GM19099 (cell line): ENCODE data around the gene RDH16.

Experiments
- POLR2A ChIP-seq: IDR thresholded peaks from 3 replicates; pipeline ENCODE4 v1.6.1; 2011; ENCODE audit warnings: low read depth; ENCODE audit not compliant: insufficient read length; ENCODE audit errors: extremely low read depth

RDH16 gene

GRCh38 chr12:56957229-56958052 is at the start of gene RDH16:
Gene RDH16, minus strand, starts transcription at chr12:56957608. Its CDS starts 146 bp downstream, at chr12:56957462.
- no peak for TF ChIP-seq POLR2A

- TF ChIP-seq POLR2A = no peak
Measured at GRCh38 chr12:57006809-57007475, 49.5 kb upstream of the RDH16 start.

GRCh38 chr12:57005980-57006808 is 48.8 kb upstream of the RDH16 start, which contains the start of gene ZBTB39:
Gene ZBTB39, minus strand, starts transcription at chr12:57006546. Its CDS starts 1,629 bp downstream, at chr12:57004917.
- TF ChIP-seq POLR2A = peak; percentile 80

- TF ChIP-seq POLR2A = no peak
Measured at GRCh38 chr12:57004651-57005050, 47.2 kb upstream of the RDH16 start.

- TF ChIP-seq POLR2A = no peak
Measured at GRCh38 chr12:57003395-57003794, 46.0 kb upstream of the RDH16 start.

- no peak for TF ChIP-seq POLR2A
Measured at GRCh38 chr12:57001448-57001906, 44.1 kb upstream of the RDH16 start.

GRCh38 chr12:57000393-57000792 is 43.0 kb upstream of the RDH16 start:
- no peak for TF ChIP-seq POLR2A

GRCh38 chr12:56999456-56999855 is 42.0 kb upstream of the RDH16 start:
- no peak for TF ChIP-seq POLR2A

GRCh38 chr12:56998981-56999380 is 41.6 kb upstream of the RDH16 start:
- TF ChIP-seq POLR2A = no peak

- TF ChIP-seq POLR2A = no peak
Measured at GRCh38 chr12:56998316-56998715, 40.9 kb upstream of the RDH16 start.

- no peak for TF ChIP-seq POLR2A
Measured at GRCh38 chr12:56996793-56997545, 39.6 kb upstream of the RDH16 start.

- TF ChIP-seq POLR2A = no peak
Measured at GRCh38 chr12:56995930-56996496, 38.6 kb upstream of the RDH16 start.

GRCh38 chr12:56995201-56995929 is 38.0 kb upstream of the RDH16 start:
- TF ChIP-seq POLR2A = no peak
